OCI-M2 (cell line): ENCODE data around the gene NEK6.

Experiments
- DNase-seq: peaks from one replicate; lab custom pipeline; 2025; ENCODE audit not compliant: unreplicated experiment; lab: John Stamatoyannopoulos, UW

The NEK6 gene

GRCh38 chr9:124313940-124314339 lies 56.2 kb downstream of the NEK6 start:
- no peak for DNase-seq

DNA sequence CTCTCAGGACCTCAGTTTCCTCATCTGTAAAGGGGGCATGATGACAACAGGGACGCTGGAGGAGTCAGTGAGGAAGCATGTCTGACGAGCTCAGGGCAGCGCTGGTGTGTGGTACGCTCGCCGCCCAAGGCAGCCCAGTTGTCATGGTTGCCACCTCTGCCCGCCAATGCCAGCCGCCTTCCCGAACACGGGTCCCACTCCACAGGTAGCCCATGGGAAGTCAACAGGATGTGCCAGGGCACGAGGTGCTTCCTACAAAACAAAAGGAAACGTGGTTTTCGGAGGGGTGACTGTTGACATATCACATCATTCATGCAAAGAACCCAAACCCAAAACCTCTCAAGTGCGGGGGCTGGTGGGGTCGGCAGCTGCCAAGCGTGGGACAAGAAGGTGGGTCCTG lies 58.1 kb downstream of the NEK6 start:
- no peak for DNase-seq

DNA sequence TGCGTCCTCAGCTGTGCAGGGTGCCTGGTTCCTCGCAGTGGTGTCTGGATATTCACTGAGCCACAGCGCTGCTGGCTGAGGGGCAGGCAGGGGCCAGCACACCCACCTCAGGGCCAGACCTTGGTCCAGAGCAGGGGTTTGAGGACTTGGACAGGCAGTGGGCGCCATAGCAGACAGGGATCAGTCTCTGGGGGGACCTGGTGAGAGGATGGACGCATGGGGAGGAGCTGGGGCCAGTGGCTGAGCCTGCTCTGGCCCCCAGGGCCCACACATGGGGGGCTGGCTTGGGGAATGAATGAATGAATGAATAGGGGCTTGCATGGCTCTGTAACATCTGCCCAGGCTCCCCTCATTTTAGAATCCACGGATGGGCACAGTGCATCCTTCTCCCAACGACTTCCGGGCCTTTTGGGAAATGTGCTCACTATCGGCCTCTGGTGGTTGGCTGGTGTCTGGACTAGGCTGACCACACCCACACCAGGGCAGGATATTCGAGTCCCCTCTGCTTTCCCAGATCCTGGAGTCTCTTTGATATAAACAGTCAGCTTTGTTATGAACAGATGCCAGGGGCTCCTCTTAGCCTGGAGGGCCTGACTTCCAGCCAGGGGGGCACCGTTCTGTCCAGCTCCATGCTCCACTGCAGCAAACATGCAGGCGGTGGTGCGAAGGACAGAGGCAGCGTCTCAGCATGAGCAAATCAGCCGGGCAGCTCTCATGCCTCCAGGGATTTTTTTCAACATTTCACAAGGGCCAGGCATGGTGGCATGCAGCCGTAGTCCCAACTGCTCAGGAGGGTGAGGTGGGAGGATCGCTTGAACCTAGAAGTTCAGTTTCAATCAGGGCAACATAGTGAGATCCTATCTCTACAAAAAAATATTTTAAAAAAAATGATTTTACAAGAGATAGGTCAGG lies 62.6 kb downstream of the NEK6 start:
- no peak for DNase-seq

DNA sequence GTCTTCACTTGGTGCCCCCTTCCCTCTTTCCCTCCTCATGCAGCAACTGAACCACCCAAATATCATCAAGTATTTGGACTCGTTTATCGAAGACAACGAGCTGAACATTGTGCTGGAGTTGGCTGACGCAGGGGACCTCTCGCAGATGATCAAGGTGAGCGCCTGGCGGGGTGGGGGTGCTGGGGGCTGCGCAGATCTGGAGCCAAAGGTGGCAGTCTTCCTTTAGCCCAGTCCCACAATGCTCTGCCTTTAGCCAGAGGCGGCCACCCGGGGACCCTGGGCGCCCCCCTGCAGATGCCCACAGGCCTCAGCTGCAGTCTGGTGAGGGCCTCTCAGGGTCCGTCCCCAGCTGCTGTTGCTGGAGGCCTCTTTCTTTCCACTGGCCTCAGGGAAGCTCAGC lies 63.7 kb downstream of the NEK6 start:
- DNase-seq, result no peak

- no peak for DNase-seq
Observed at GRCh38 chr9:124321935-124322334, 64.2 kb downstream of the NEK6 start.

DNA sequence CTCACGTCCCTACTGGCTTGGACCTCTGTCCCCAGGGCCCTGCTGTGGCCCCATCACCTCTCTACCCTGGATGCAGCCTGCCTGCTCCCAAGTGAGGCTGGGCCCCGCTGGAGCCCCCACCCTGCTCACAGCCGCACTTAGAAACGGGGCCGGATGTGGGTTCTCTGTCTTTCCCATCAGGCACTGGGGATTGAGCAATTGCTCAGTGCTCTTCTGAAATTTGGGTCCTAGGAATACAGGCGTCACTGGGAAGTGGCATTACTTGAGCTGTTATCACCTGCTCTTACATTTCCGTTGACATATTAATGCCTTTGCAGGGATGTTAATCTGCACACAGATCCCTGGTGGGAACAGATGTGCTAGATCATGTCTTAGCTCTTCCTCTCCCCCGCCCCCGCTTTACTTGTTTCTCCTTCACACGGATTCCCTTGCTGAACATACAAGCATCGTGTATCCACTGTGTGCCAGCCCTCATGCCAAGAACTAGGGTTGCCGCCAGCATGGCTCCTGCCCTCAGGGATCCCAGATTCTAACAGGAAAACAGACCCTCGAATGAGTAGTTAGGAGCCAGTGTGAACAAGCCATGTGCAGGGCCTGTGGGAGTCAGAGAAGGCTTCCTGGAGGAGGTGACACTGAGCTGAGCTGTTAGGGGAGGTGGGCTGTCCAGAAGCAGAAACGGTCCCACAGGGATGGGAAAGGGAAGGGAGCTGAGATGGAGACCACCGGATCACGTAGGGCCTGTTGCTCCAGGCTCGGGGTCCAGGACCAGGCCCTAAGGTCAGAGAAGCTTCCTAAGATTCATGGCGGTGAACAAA lies 65.1 kb downstream of the NEK6 start:
- DNase-seq, result no peak

- DNase-seq, result no peak
Observed at GRCh38 chr9:124323904-124324303, 66.2 kb downstream of the NEK6 start.

- no peak for DNase-seq
Observed at GRCh38 chr9:124325816-124326215, 68.1 kb downstream of the NEK6 start.

DNA sequence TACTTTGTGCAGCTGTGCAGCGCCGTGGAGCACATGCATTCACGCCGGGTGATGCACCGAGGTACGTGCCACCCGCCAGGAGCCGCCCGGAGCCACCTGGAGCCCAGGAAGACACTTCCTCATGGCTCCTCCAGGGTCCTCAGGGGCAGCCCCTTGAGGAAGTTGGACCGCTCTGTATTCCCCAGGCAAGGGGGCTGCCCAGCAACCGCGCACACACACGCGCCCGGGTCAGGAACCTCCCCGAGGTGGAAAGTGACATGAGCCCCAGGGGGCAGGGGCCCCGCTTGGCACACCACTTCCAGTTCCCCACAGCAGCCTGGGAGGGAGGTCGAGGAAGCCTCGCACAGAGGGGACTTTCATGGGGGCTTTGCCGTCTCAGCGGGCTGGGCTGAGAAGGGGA lies 68.6 kb downstream of the NEK6 start:
- no peak for DNase-seq

GRCh38 chr9:124327491-124327890 lies 69.7 kb downstream of the NEK6 start:
- DNase-seq, result no peak

- DNase-seq, result no peak
Observed at GRCh38 chr9:124328285-124328684, 70.5 kb downstream of the NEK6 start.

DNA sequence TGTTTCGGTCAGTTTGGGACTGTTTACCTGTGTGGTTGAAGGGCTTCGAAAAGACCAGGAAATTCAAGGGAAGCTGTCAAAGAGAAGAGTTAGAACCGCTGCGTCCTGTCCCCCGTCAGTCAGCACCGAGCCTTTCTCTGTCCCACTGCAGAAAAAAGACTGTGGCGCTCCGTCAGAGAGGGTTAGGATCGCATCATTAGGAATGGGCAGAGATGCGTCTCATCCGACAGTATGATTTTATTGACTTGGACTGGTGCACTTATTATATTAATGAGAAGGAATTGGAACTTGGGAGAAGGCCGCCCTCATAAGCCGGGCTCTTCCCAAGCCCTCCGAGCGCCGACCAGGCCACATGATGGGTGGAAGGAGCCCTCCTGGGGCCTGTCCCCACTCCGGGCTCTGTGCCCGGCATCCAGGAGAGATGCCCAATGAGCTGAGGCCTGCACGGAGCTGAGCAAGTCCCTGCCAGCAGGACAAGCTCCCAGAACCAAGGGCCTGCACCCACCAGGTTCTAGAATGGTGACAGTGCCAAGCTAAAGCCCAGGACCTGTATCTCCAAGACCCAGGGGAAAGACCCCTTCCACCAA lies 71.5 kb downstream of the NEK6 start:
- DNase-seq, result no peak

GRCh38 chr9:124330011-124330697 lies 72.4 kb downstream of the NEK6 start:
- DNase-seq, result no peak

DNA sequence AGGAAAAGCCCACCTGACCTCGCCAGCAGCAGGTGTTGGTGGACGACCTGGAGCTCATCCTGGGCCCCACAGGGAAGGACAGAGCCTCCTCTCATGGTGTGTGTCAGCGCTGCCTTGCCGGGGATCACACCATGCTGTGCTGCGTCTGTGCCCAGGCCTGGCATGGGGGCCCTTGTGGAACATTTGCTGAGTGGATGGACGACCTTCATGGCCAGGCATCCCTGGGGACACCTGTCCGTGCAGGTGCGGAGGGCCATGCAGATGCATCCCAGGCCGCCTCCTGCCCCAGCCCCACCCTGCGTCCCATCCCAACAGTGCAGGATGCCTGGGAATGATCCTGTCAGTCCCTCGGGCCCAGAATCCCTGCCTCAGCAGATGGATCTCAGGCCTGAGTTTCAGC lies 73.8 kb downstream of the NEK6 start:
- DNase-seq, result no peak

- DNase-seq, result no peak
Observed at GRCh38 chr9:124332361-124333202, 74.8 kb downstream of the NEK6 start.

DNA sequence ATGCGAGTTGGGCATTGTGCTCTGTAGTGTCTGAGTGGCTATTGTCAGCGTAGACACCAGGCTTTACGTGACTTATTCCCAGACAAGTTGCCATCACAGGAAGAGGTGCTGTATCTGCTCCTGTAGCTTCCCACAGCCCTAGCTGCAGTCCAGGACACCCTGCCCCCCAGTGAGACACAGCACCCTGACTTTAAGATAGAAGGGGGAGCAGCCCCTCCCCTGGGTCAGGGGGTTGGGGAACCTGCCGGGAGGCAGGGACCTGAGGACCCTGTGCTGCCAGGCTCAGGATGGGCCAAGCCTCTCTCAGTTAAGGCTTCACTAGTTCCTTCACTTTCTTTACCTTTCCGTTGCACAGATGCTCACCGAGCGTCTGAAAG lies 75.4 kb downstream of the NEK6 start:
- DNase-seq, result no peak

GRCh38 chr9:124334568-124335319 lies 77.0 kb downstream of the NEK6 start:
- DNase-seq, result no peak

DNA sequence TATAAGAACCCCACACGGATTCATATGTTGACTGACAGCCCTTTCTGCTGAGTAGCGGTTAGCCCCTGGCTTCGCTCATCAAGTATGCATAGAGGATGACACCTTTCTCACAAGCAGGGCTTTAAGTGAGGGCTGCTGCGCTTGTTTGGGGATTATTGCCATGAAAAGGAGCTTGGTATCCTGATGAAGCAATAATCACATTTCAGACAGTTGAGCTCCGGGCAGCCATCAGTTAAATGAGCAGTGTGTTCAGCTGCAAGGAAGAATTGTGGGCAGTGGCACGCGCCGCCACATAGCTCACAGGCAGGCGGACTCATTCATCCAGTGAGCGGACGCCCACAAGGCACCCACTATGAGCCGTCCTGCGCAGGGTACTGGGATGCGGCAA lies 77.6 kb downstream of the NEK6 start:
- DNase-seq, result no peak

- no peak for DNase-seq
Observed at GRCh38 chr9:124337562-124337961, 79.8 kb downstream of the NEK6 start.
